OCI-LY1 (cell line): ENCODE measurements around the gene ZNF226.

Source experiments
- H2AFZ ChIP-seq: fragments of 200-600 bp; sonication (generic), shearing (Covaris generic); 2 replicates; pipeline ENCODE4 v1.6.0; 2014; ENCODE audit warnings: antibody characterized with exemption, mild to moderate bottlenecking, low read length
- H3F3A ChIP-seq: fragments of 200-600 bp; sonication (generic), shearing (Covaris generic); 2 replicates; pipeline ENCODE4 v1.6.0; 2014; ENCODE audit warnings: mild to moderate bottlenecking, antibody characterized with exemption, low read length, moderate library complexity; ENCODE audit not compliant: insufficient read depth
- H3K27ac ChIP-seq: fragments of 200-600 bp; sonication (generic); 2 replicates; pipeline ENCODE4 v1.5.1; 2014; ENCODE audit warnings: low read length, mixed run types, mild to moderate bottlenecking, low read depth; ENCODE audit not compliant: poor library complexity, severe bottlenecking
- H3K27me3 ChIP-seq: fragments of 200-600 bp; sonication (generic); 2 replicates; pipeline ENCODE4 v1.6.0; 2014; ENCODE audit warnings: antibody characterized with exemption, mild to moderate bottlenecking, low read length, moderate library complexity; ENCODE audit not compliant: insufficient read depth
- H3K36me3 ChIP-seq: fragments of 200-600 bp; sonication (generic); 2 replicates; pipeline ENCODE4 v1.6.1; 2014; ENCODE audit warnings: mild to moderate bottlenecking, antibody characterized with exemption, low read length, moderate library complexity, mixed read lengths; ENCODE audit not compliant: insufficient read depth
- H3K4me1 ChIP-seq: fragments of 200-600 bp; sonication (generic); 2 replicates; pipeline ENCODE4 v1.5.1; 2014; ENCODE audit warnings: mild to moderate bottlenecking, low read length, moderate library complexity; ENCODE audit not compliant: insufficient read depth, severe bottlenecking
- H3K4me2 ChIP-seq: fragments of 200-600 bp; sonication (generic), shearing (Covaris generic); 2 replicates; pipeline ENCODE4 v1.6.1; 2014; ENCODE audit warnings: low read length
- H3K4me3 ChIP-seq: fragments of 200-600 bp; sonication (generic); 2 replicates; pipeline ENCODE4 v1.5.1; 2014; ENCODE audit warnings: low read length, low read depth, mild to moderate bottlenecking, mixed read lengths; ENCODE audit not compliant: poor library complexity, severe bottlenecking
- H3K79me2 ChIP-seq: fragments of 200-600 bp; shearing (Covaris generic); 2 replicates; pipeline ENCODE4 v1.6.1; 2016; ENCODE audit warnings: mixed run types, low read length, mixed read lengths; ENCODE audit not compliant: insufficient read depth
- H3K9ac ChIP-seq: fragments of 200-600 bp; sonication (generic), shearing (Covaris generic); 2 replicates; pipeline ENCODE4 v1.6.1; 2014; ENCODE audit warnings: mild to moderate bottlenecking, low read length, mixed read lengths
- H3K9me2 ChIP-seq: fragments of 200-600 bp; sonication (generic), shearing (Covaris generic); 2 replicates; pipeline ENCODE4 v1.6.1; 2014; ENCODE audit warnings: low read depth, mild to moderate bottlenecking, low read length, mixed read lengths
- H3K9me3 ChIP-seq: fragments of 200-600 bp; shearing (Covaris generic); 2 replicates; pipeline ENCODE4 v1.6.1; 2014; ENCODE audit warnings: low read length, mixed read lengths
- H4K20me1 ChIP-seq: fragments of 200-600 bp; sonication (generic), shearing (Covaris generic); 2 replicates; pipeline ENCODE4 v1.6.0; 2016; ENCODE audit warnings: mild to moderate bottlenecking, low read length; ENCODE audit not compliant: insufficient read depth
- CTCF ChIP-seq: fragments of 200-600 bp; sonication (generic), shearing (Covaris generic); IDR thresholded peaks from 2 replicates; pipeline ENCODE4 v1.5.1; 2017; ENCODE audit warnings: mild to moderate bottlenecking, antibody characterized with exemption, low read length, moderate library complexity, mixed read lengths
- EZH2 ChIP-seq: fragments of 200-600 bp; sonication (generic), shearing (Covaris generic); IDR thresholded peaks from 2 replicates; pipeline ENCODE4 v1.8.0; 2017; ENCODE audit warnings: borderline replicate concordance, mixed run types, mild to moderate bottlenecking, antibody characterized with exemption, low read length, moderate library complexity, mixed read lengths

Gene ZNF226

GRCh38 chr19:44141191-44142058 is 23.5 kb upstream of the ZNF226 start, which contains the start of gene ZNF234:
ZNF234 (plus strand) TSS chr19:44141554; CDS start chr19:44144633, 3,079 bp downstream.
- no peaks in the 10 kb centered on the region for H3K9me2 ChIP-seq
- no peak within 1 kb of the TSS for H3K4me3 ChIP-seq
- H3K27me3 ChIP-seq: no peaks in the 10 kb centered on the region
- no peaks in the 10 kb centered on the region for H3K9me3 ChIP-seq
- no peaks in the 10 kb centered on the region for H3K4me1 ChIP-seq
- no peaks in the 10 kb centered on the region for H4K20me1 ChIP-seq
- H3K36me3 ChIP-seq: no peaks in the 10 kb centered on the region
- no peak within 1 kb of the TSS for H2AFZ ChIP-seq
- no peaks in the 10 kb centered on the region for H3K79me2 ChIP-seq
- TF ChIP-seq EZH2: no peak
- no peak within 1 kb of the TSS for H3K9ac ChIP-seq
- H3K4me2 ChIP-seq: no peak within 1 kb of the TSS
- no peaks in the 10 kb centered on the region for H3F3A ChIP-seq
- H3K27ac ChIP-seq: no peak within 1 kb of the TSS

- Histone ChIP-seq H3F3A (no peaks in the 10 kb centered on the region), H3K9ac (no peak overlapping the region), H3K27me3 (no peaks in the 10 kb centered on the region), H3K27ac (no peak overlapping the region), H3K79me2 (no peaks in the 10 kb centered on the region), H4K20me1 (no peaks in the 10 kb centered on the region), H3K9me3 (no peaks in the 10 kb centered on the region), H3K4me2 (no peak overlapping the region), H3K36me3 (no peaks in the 10 kb centered on the region), H2AFZ (no peak overlapping the region), H3K4me1 (no peaks in the 10 kb centered on the region), H3K4me3 (no peak overlapping the region), H3K9me2 (no peaks in the 10 kb centered on the region)
- no peak for TF ChIP-seq CTCF
- TF ChIP-seq EZH2: no peak
Observed at GRCh38 chr19:44142059-44142433, 22.9 kb upstream of the ZNF226 start.

GRCh38 chr19:44149776-44150175 is 15.1 kb upstream of the ZNF226 start:
- H3K9me3 ChIP-seq: no peaks in the 10 kb centered on the region
- no peaks in the 10 kb centered on the region for H4K20me1 ChIP-seq
- no peak overlapping the region for H2AFZ ChIP-seq
- H3K27ac ChIP-seq: no peak overlapping the region
- no peaks in the 10 kb centered on the region for H3K79me2 ChIP-seq
- no peaks in the 10 kb centered on the region for H3K36me3 ChIP-seq
- no peak for TF ChIP-seq EZH2
- no peak for TF ChIP-seq CTCF
- no peaks in the 10 kb centered on the region for H3K9me2 ChIP-seq
- no peak overlapping the region for H3K9ac ChIP-seq
- no peaks in the 10 kb centered on the region for H3F3A ChIP-seq
- H3K27me3 ChIP-seq: no peaks in the 10 kb centered on the region
- H3K4me2 ChIP-seq: no peak overlapping the region
- no peak overlapping the region for H3K4me3 ChIP-seq
- no peaks in the 10 kb centered on the region for H3K4me1 ChIP-seq

GRCh38 chr19:44151491-44151890 is 13.4 kb upstream of the ZNF226 start:
- no peaks in the 10 kb centered on the region for H3K36me3 ChIP-seq
- TF ChIP-seq EZH2 (no peak), CTCF (no peak)
- H3K27me3 ChIP-seq: no peaks in the 10 kb centered on the region
- no peak overlapping the region for H3K4me3 ChIP-seq
- H3K4me2 ChIP-seq: no peak overlapping the region
- peaks cover 7% of the 10 kb centered on the region for H3K9me3 ChIP-seq
- H3K79me2 ChIP-seq: no peaks in the 10 kb centered on the region
- H4K20me1 ChIP-seq: no peaks in the 10 kb centered on the region
- no peak overlapping the region for H3K9ac ChIP-seq
- no peaks in the 10 kb centered on the region for H3K9me2 ChIP-seq
- H3K27ac ChIP-seq: no peak overlapping the region
- no peaks in the 10 kb centered on the region for H3K4me1 ChIP-seq
- H2AFZ ChIP-seq: no peak overlapping the region
- H3F3A ChIP-seq: no peaks in the 10 kb centered on the region
